SK-N-SH treated with all-trans-retinoic acid at 6 μM for 48 hours (cell line): ENCODE results near the gene CHCHD6.
A peak's percentile ranks its signal among the peaks of the same experiment; 100 is the strongest.

Experiments
- ATAC-seq: fragments of 200-7000 bp; cut with Tn5 transposase; 3 replicates; pipeline ENCODE4 v1.9.1; 2020; ENCODE audit warnings: mild to moderate bottlenecking, moderate library complexity
- BACH2 ChIP-seq: fragments of 250-450 bp; sonication (Bioruptor Pico); IDR thresholded peaks from 2 replicates; pipeline ENCODE4 v1.9.0; 2021; ENCODE audit warnings: mild to moderate bottlenecking, borderline replicate concordance
- CSDC2 ChIP-seq: fragments of 250-450 bp; sonication (Bioruptor Pico); IDR thresholded peaks from 2 replicates; pipeline ENCODE4 v1.5.0; 2020; ENCODE audit warnings: mild to moderate bottlenecking, moderate library complexity
- ESRRG ChIP-seq: fragments of 250-450 bp; sonication (Bioruptor Pico); IDR thresholded peaks from 2 replicates; pipeline ENCODE4 v1.6.1; 2021; ENCODE audit warnings: mild to moderate bottlenecking
- GLIS3 ChIP-seq: fragments of 250-450 bp; sonication (Bioruptor Pico); IDR thresholded peaks from 2 replicates; pipeline ENCODE4 v1.5.0; 2020; ENCODE audit warnings: mild to moderate bottlenecking, moderate library complexity
- ISL1 ChIP-seq: fragments of 250-450 bp; sonication (Bioruptor Pico); IDR thresholded peaks from 2 replicates; pipeline ENCODE4 v2.1.2; 2022; ENCODE audit warnings: mild to moderate bottlenecking, moderate library complexity
- OSR1 ChIP-seq: fragments of 250-450 bp; sonication (Bioruptor Pico); IDR thresholded peaks from 2 replicates; pipeline ENCODE4 v1.8.0; 2022; ENCODE audit warnings: moderate library complexity, mild to moderate bottlenecking, inconsistent platforms
- PPARA ChIP-seq: fragments of 250-450 bp; sonication (Bioruptor Pico); IDR thresholded peaks from 2 replicates; pipeline ENCODE4 v1.5.0; 2020; ENCODE audit warnings: mild to moderate bottlenecking, borderline replicate concordance
- RARB ChIP-seq: fragments of 250-450 bp; sonication (Bioruptor Pico); IDR thresholded peaks from 2 replicates; pipeline ENCODE4 v1.8.0; 2021; ENCODE audit warnings: mild to moderate bottlenecking, moderate library complexity
- SNAI2 ChIP-seq: fragments of 250-450 bp; sonication (Bioruptor Pico); IDR thresholded peaks from 2 replicates; pipeline ENCODE4 v1.5.0; 2020; ENCODE audit warnings: mild to moderate bottlenecking, moderate library complexity
- TOX ChIP-seq: fragments of 250-450 bp; sonication (Bioruptor Pico); IDR thresholded peaks from 2 replicates; pipeline ENCODE4 v1.8.0; 2021; ENCODE audit warnings: mild to moderate bottlenecking, moderate library complexity, borderline replicate concordance
- ZFP3 ChIP-seq: fragments of 250-450 bp; sonication (Bioruptor Pico); IDR thresholded peaks from 2 replicates; pipeline ENCODE4 v1.5.0; 2020; ENCODE audit warnings: mild to moderate bottlenecking, moderate library complexity
- ZFP30 ChIP-seq: fragments of 450-650 bp; formaldehyde crosslinking; IDR thresholded peaks from 2 replicates; pipeline ENCODE4 v1.5.0; 2022; ENCODE audit warnings: mild to moderate bottlenecking, moderate library complexity
- ZNF565 ChIP-seq: fragments of 450-650 bp; formaldehyde crosslinking; conservative IDR thresholded peaks from 2 replicates; pipeline ENCODE4 v1.5.0; 2020; ENCODE audit warnings: low read depth, mild to moderate bottlenecking, moderate library complexity
- ZNF70 ChIP-seq: fragments of 450-650 bp; formaldehyde crosslinking; IDR thresholded peaks from 2 replicates; pipeline ENCODE4 v1.5.0; 2020; ENCODE audit warnings: mild to moderate bottlenecking, moderate library complexity
- TF ChIP-seq, protein P1 (sequence below): fragments of 250-450 bp; sonication (Bioruptor Pico); IDR thresholded peaks from 2 replicates; pipeline ENCODE4 v1.5.1; 2020; ENCODE audit warnings: low read depth, mild to moderate bottlenecking, moderate library complexity
- TF ChIP-seq, protein P2 (sequence below): fragments of 250-450 bp; sonication (Bioruptor Pico); IDR thresholded peaks from 2 replicates; pipeline ENCODE4 v1.5.1; 2021; ENCODE audit warnings: mild to moderate bottlenecking, moderate library complexity
- TF ChIP-seq, protein P3 (sequence below): fragments of 250-450 bp; sonication (Bioruptor Pico); IDR thresholded peaks from 2 replicates; pipeline ENCODE4 v1.8.0; 2021; ENCODE audit warnings: low read depth, mild to moderate bottlenecking, moderate library complexity, borderline replicate concordance
- TF ChIP-seq, protein P4 (sequence below): fragments of 250-450 bp; sonication (Bioruptor Pico); IDR thresholded peaks from 2 replicates; pipeline ENCODE4 v1.5.0; 2020; ENCODE audit warnings: mild to moderate bottlenecking, moderate library complexity
- TF ChIP-seq, protein P5 (sequence below): fragments of 250-450 bp; sonication (Bioruptor Pico); IDR thresholded peaks from 2 replicates; pipeline ENCODE4 v1.8.0; 2020; ENCODE audit warnings: mild to moderate bottlenecking, moderate library complexity, borderline replicate concordance

Gene CHCHD6

DNA sequence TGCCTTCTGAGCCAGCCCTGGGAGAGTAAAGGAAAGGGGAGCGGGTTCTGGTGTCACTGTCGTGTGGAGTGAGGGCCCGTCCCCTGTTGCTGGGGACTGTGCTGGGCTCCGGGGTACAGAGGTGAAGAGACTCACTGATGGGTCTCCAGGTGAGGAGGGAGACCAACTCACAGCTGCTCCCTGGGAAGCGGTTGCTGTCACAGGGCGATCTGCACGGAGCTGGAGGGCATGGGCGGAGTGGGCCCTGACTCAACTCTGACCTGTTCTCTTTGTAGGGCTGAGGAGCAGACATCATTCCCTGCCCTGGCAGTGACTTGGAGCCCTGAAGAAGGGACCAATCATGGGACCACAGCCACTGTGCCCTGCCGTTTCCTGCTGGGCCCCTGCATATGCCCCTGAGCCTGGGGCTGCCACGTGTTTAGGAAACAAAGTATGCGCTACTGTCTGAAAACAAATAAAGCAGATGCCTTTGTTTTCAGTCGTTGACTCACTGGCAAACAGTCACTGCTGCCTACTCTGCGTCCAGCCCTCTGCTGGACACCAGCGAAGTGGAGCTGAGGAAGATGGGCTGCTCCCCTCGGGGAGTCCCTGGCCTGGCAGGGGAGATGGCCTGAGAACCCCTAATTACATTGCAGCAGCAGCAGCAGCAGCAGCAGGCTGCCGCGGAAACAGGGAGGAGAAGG is 256.0 kb downstream of the CHCHD6 start:
- TF ChIP-seq SNAI2 (CRISPR knock-in tag) = no peak
- TF ChIP-seq ZNF565 = no peak
- no peak for TF ChIP-seq RARB (CRISPR knock-in tag)
- TF ChIP-seq, protein P1, sequence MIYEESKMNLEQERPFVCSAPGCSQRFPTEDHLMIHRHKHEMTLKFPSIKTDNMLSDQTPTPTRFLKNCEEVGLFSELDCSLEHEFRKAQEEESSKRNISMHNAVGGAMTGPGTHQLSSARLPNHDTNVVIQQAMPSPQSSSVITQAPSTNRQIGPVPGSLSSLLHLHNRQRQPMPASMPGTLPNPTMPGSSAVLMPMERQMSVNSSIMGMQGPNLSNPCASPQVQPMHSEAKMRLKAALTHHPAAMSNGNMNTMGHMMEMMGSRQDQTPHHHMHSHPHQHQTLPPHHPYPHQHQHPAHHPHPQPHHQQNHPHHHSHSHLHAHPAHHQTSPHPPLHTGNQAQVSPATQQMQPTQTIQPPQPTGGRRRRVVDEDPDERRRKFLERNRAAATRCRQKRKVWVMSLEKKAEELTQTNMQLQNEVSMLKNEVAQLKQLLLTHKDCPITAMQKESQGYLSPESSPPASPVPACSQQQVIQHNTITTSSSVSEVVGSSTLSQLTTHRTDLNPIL (CRISPR knock-in tag) = no peak
- TF ChIP-seq, protein P2, sequence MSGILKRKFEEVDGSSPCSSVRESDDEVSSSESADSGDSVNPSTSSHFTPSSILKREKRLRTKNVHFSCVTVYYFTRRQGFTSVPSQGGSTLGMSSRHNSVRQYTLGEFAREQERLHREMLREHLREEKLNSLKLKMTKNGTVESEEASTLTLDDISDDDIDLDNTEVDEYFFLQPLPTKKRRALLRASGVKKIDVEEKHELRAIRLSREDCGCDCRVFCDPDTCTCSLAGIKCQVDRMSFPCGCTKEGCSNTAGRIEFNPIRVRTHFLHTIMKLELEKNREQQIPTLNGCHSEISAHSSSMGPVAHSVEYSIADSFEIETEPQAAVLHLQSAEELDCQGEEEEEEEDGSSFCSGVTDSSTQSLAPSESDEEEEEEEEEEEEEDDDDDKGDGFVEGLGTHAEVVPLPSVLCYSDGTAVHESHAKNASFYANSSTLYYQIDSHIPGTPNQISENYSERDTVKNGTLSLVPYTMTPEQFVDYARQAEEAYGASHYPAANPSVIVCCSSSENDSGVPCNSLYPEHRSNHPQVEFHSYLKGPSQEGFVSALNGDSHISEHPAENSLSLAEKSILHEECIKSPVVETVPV (CRISPR knock-in tag) = no peak
- TF ChIP-seq, protein P3, sequence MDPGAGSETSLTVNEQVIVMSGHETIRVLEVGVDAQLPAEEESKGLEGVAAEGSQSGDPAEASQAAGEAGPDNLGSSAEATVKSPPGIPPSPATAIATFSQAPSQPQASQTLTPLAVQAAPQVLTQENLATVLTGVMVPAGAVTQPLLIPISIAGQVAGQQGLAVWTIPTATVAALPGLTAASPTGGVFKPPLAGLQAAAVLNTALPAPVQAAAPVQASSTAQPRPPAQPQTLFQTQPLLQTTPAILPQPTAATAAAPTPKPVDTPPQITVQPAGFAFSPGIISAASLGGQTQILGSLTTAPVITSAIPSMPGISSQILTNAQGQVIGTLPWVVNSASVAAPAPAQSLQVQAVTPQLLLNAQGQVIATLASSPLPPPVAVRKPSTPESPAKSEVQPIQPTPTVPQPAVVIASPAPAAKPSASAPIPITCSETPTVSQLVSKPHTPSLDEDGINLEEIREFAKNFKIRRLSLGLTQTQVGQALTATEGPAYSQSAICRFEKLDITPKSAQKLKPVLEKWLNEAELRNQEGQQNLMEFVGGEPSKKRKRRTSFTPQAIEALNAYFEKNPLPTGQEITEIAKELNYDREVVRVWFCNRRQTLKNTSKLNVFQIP (CRISPR knock-in tag) = no peak
- TF ChIP-seq CSDC2 (CRISPR knock-in tag) = no peak
- TF ChIP-seq ESRRG = no peak
- no peak for TF ChIP-seq GLIS3 (CRISPR knock-in tag)
- TF ChIP-seq, protein P4, sequence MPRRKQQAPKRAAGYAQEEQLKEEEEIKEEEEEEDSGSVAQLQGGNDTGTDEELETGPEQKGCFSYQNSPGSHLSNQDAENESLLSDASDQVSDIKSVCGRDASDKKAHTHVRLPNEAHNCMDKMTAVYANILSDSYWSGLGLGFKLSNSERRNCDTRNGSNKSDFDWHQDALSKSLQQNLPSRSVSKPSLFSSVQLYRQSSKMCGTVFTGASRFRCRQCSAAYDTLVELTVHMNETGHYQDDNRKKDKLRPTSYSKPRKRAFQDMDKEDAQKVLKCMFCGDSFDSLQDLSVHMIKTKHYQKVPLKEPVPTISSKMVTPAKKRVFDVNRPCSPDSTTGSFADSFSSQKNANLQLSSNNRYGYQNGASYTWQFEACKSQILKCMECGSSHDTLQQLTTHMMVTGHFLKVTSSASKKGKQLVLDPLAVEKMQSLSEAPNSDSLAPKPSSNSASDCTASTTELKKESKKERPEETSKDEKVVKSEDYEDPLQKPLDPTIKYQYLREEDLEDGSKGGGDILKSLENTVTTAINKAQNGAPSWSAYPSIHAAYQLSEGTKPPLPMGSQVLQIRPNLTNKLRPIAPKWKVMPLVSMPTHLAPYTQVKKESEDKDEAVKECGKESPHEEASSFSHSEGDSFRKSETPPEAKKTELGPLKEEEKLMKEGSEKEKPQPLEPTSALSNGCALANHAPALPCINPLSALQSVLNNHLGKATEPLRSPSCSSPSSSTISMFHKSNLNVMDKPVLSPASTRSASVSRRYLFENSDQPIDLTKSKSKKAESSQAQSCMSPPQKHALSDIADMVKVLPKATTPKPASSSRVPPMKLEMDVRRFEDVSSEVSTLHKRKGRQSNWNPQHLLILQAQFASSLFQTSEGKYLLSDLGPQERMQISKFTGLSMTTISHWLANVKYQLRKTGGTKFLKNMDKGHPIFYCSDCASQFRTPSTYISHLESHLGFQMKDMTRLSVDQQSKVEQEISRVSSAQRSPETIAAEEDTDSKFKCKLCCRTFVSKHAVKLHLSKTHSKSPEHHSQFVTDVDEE (CRISPR knock-in tag) = no peak
- no peak for TF ChIP-seq ZFP30
- TF ChIP-seq ISL1 (CRISPR knock-in tag) = no peak
- no peak for TF ChIP-seq OSR1 (CRISPR knock-in tag)
- no peak for TF ChIP-seq BACH2 (CRISPR knock-in tag)
- TF ChIP-seq, protein P5, sequence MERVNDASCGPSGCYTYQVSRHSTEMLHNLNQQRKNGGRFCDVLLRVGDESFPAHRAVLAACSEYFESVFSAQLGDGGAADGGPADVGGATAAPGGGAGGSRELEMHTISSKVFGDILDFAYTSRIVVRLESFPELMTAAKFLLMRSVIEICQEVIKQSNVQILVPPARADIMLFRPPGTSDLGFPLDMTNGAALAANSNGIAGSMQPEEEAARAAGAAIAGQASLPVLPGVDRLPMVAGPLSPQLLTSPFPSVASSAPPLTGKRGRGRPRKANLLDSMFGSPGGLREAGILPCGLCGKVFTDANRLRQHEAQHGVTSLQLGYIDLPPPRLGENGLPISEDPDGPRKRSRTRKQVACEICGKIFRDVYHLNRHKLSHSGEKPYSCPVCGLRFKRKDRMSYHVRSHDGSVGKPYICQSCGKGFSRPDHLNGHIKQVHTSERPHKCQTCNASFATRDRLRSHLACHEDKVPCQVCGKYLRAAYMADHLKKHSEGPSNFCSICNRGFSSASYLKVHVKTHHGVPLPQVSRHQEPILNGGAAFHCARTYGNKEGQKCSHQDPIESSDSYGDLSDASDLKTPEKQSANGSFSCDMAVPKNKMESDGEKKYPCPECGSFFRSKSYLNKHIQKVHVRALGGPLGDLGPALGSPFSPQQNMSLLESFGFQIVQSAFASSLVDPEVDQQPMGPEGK (CRISPR knock-in tag) = no peak
- TF ChIP-seq ZFP3 (CRISPR knock-in tag) = no peak
- TF ChIP-seq ZNF70 (CRISPR knock-in tag) = no peak
- TF ChIP-seq PPARA = no peak
- TF ChIP-seq, all 23 proteins: peak for 0
- ATAC-seq = peak; percentile 83

DNA sequence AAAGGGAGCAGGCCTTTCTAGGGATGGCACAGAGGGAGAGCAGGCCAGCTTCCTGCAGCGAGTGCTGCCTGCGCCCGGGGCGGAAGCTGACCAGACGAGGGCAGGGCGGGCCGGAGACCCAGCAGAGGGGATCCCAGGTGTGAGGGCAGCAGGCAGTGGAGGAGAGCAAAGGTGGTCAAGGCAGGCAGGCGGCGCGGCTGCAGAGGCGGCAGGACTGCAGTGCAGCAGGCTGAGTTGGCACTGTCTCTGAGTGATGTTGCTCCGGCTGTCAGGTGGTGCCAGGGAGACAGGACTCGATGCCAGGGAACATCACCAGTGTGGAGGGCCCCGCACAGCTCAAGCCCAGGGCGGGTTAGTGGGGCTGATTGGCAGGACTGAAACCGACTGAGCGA is 256.6 kb downstream of the CHCHD6 start:
- peak; percentile 24 for ATAC-seq

More for the DNA sequence above, 256.6 kb downstream of the CHCHD6 start:
- TF ChIP-seq, protein P1 (CRISPR knock-in tag) = no peak
- TF ChIP-seq, protein P5 (CRISPR knock-in tag) = no peak
- TF ChIP-seq ZFP30 (no peak), ZNF70 (CRISPR knock-in tag) (no peak), TOX (no peak)
